ENCODE results near the gene SEMA6A. TPM values are rescaled to one million over a fixed set of nuclear protein-coding genes. Genes with fewer than 3 reads are reported as not detected.

The SEMA6A gene
- total and polyA plus RNA-seq, 10 of the 15 experiments (the other 5 are each of a cell fraction or from before 2014, with no cell fraction given): 0.16 to 10.2 (median 1.1) TPM

DNA sequence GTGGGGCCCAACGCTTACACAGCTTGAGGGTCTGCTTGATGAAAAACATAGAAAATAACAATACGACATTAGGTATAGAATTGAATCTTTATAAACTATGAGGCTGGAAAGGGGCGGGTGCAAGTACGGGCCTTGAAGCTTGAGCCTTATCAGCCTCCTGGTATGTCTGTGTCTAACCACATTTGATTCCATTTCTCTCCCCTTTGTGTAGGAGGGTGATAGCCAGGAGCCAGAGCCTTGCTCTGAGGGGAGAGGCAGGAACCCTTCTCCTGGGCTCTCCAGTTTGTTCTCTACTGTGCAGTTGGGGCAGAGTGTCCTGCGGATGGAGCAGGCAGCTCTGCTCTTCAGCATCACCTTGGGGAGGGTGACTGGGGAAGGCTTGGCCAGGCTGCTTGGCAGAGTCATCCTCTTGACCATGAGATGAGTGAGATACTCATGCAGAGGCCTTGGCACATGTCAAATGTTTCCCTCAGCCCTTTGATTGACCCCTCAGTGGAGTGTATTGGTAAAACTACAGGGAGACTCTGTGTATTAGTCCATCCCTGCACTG lies 153.5 kb downstream of the SEMA6A start:
- no peaks in the 10 kb centered on the region for H3K27me3 ChIP-seq (replicated peaks in 1 of 2; ENCODE audit: control insufficient read depth in 2 of 2, insufficient read depth in 2 of 2, low read length in 1 of 2)
- ChIA-PET POLR2A (no interaction called here), SMC1A (ENCODE audit: uncharacterized antibody, unreplicated experiment) (no interaction called here), RAD21 (ENCODE audit: unreplicated experiment) (no interaction called here), CTCF (no interaction called here)
- DNase-seq (ENCODE audit: low read depth, low spot score) (no peak), FAIRE-seq (no peak), ATAC-seq (no peak)
- no peaks in the 10 kb centered on the region for H3K4me1 ChIP-seq (ENCODE audit: control insufficient read depth, insufficient read depth, low read length)
- TF ChIP-seq ZNF622 (IDR thresholded peaks at IDR 0.05): no peak
- TF ChIP-seq, protein P1, sequence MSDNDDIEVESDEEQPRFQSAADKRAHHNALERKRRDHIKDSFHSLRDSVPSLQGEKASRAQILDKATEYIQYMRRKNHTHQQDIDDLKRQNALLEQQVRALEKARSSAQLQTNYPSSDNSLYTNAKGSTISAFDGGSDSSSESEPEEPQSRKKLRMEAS (IDR thresholded peaks at IDR 0.05; ENCODE audit: low read depth, low read length): no peak
- TF ChIP-seq, protein P2, sequence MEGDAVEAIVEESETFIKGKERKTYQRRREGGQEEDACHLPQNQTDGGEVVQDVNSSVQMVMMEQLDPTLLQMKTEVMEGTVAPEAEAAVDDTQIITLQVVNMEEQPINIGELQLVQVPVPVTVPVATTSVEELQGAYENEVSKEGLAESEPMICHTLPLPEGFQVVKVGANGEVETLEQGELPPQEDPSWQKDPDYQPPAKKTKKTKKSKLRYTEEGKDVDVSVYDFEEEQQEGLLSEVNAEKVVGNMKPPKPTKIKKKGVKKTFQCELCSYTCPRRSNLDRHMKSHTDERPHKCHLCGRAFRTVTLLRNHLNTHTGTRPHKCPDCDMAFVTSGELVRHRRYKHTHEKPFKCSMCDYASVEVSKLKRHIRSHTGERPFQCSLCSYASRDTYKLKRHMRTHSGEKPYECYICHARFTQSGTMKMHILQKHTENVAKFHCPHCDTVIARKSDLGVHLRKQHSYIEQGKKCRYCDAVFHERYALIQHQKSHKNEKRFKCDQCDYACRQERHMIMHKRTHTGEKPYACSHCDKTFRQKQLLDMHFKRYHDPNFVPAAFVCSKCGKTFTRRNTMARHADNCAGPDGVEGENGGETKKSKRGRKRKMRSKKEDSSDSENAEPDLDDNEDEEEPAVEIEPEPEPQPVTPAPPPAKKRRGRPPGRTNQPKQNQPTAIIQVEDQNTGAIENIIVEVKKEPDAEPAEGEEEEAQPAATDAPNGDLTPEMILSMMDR (IDR thresholded peaks at IDR 0.05 in 2 of 3, conservative IDR thresholded peaks at IDR 0.05 in 1 of 3; ENCODE audit: control insufficient read depth in 2 of 3, extremely low read depth in 1 of 3, insufficient read depth in 1 of 3, low read depth in 3 of 3, low read length in 3 of 3): no peak
- TF ChIP-seq CBX5 (IDR thresholded peaks at IDR 0.05; ENCODE audit: low read depth): no peak
- TF ChIP-seq CHD4 (IDR thresholded peaks at IDR 0.05): no peak
- no peak for TF ChIP-seq ZNF217 (IDR thresholded peaks at IDR 0.05)
- no peak for TF ChIP-seq TBL1XR1 (IDR thresholded peaks at IDR 0.05; ENCODE audit: low read depth, low read length)
- H2AFZ ChIP-seq (ENCODE audit: control insufficient read depth, low read depth, low read length): no peak overlapping the region
- intact Hi-C loops (cut with micrococcal nuclease; ENCODE audit: unreplicated experiment) (no loop called here), in situ Hi-C loops (cut with MboI) (no loop called here)
- H3K9ac ChIP-seq (ENCODE audit: control insufficient read depth, insufficient read depth, low read length): no peak overlapping the region
- no peaks in the 10 kb centered on the region for H4K20me1 ChIP-seq (ENCODE audit: control insufficient read depth, insufficient read depth)
- no peak overlapping the region for H3K4me3 ChIP-seq
- H3K79me2 ChIP-seq (ENCODE audit: control insufficient read depth, insufficient read depth, low read length): no peaks in the 10 kb centered on the region
- H3K4me2 ChIP-seq (ENCODE audit: control insufficient read depth, insufficient read depth): no peak overlapping the region
- no peaks in the 10 kb centered on the region for H3K9me3 ChIP-seq (replicated peaks; ENCODE audit: control insufficient read depth, insufficient read depth, low read length)
- no peaks in the 10 kb centered on the region for H3K36me3 ChIP-seq (ENCODE audit: control insufficient read depth in 2 of 2, insufficient read depth in 2 of 2, low read length in 1 of 2)
- 85% methylated on average over 5 of the region's 5 CpGs for WGBS (ENCODE audit: insufficient coverage, insufficient replicate concordance, low lambda C conversion rate, missing lambda C conversion rate)
- no TSS peak for BruUV-seq (replicated peaks)
- no peak overlapping the region for H3K27ac ChIP-seq (ENCODE audit: control insufficient read depth, insufficient read depth)
